Stimulated activated CD4-positive, alpha-beta T cell treated with anti-CD3 and anti-CD28 coated beads, Interleukin-15, amount 100 ng/mL, for 1 hour (primary cell): Measurements from ENCODE around the gene SYNDIG1L.

Source experiments
- DNase-seq, 2 donors: peaks; one replicate each; pipeline ENCODE4 v3.0.0-alpha.2; 2020; ENCODE audit warnings: low read depth in 1 of 2, low spot score in 1 of 2

The SYNDIG1L gene

DNA sequence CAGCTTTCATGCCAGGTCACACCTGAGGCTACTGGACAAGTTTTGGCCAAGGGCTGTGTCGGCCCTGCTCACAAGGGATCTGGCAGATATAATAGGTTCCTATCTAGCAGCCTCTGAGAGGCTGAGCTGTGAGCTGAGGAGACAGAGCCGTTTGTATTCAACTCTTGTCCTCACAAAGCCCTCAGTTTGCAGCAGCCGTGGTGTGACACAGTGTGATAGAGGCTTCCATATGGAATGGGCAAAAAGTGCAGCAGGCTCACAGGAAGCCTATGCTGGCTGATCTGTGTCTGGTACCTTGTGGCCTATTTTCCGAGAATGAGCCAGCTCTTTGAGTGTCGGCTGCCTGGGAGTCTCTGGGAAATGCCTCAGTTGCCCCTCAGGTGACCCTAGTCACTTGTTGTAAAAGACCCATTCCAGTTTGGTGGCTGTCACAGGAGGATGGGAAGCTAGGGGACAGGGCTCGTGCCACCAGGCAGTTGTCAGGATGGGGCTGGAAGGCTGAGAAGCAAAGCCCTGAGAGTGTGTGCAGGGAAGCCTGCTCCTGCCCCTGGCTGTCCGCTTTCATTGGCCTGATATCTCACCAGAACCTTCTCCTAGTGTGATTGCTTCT lies 61.6 kb downstream of the SYNDIG1L start:
- no peak for DNase-seq

GRCh38 chr14:74362361-74362915 lies 63.6 kb downstream of the SYNDIG1L start:
- DNase-seq: peak in 1 of 2 donors; percentile 37

DNA sequence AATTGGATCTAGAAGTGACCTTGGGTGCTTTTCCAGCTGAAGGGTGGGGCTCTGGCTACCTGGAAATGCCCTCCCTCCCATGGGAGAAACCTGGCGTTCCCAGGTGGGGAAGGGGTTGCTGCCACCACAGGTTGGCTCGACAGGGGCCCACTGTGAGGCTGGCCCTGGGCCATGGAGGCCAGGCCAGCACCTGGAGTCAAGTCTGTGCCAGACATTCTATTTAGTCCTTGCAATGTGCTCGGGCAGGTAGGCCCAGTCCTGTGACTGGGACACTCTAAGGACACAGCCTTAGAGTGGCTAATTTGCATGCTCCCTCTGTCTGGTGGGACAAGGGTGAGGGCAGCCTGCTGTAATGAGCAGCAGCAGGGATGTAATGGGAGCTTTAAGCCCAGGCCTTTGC lies 65.8 kb downstream of the SYNDIG1L start:
- no peak for DNase-seq

GRCh38 chr14:74358176-74358829 lies 67.7 kb downstream of the SYNDIG1L start:
- no peak for DNase-seq

GRCh38 chr14:74357585-74357984 lies 68.4 kb downstream of the SYNDIG1L start:
- DNase-seq: no peak

DNA sequence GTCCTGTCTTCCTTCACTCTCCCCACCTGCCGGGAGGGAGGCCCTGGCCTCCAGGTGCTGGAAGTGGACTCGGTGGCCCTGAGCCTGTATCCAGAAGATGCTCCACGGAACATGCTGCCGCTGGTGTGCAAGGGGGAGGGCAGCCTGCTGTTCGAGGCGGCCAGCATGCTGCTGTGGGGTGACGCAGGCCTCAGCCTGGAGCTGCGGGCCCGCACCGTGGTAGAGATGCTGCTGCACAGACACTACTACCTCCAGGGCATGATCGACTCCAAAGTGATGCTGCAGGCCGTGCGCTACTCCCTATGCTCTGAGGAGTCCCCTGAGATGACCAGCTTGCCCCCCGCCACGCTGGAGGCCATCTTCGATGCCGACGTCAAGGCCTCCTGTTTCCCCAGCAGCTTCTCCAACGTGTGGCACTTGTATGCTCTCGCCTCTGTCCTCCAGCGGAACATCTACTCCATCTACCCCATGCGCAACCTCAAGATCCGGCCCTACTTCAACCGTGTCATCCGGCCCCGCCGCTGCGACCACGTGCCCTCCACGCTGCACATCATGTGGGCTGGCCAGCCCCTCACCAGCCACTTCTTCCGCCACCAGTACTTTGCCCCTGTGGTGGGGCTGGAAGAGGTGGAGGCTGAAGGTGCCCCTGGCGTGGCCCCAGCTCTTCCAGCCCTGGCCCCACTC lies 69.0 kb downstream of the SYNDIG1L start:
- DNase-seq: no peak
